Fibroblast of villous mesenchyme (primary cell): ENCODE results near the gene DEPDC7. TPM values are rescaled to one million over a fixed set of nuclear protein-coding genes. Genes with fewer than 3 reads are reported as not detected.

Experiments
- DNase-seq: peaks from one replicate; pipeline ENCODE4 v3.0.0-alpha.2; 2010; ENCODE audit warnings: low read depth
- H3K4me3 ChIP-seq: 2 replicates; pipeline ENCODE4 v1.5.1; 2011; ENCODE audit warnings: low read depth, mild to moderate bottlenecking, low read length
- CTCF ChIP-seq: IDR thresholded peaks from 2 replicates; pipeline ENCODE4 v1.5.1; 2012; ENCODE audit warnings: low read depth, mild to moderate bottlenecking, low read length; ENCODE audit not compliant: insufficient read depth
- total RNA-seq: library from RNA; depleted of rRNA; stranded (reverse); fragments of >200 nt; gene quantifications from 2 replicates; pipeline ENCODE4 v1.2.3, GENCODE V29; 2012

DEPDC7 gene
- total RNA-seq, 1 donor: 11.7 TPM

GRCh38 chr11:32987851-32988250 is 27.8 kb upstream of the DEPDC7 start:
- no peak for TF ChIP-seq CTCF
- DNase-seq: no peak
- H3K4me3 ChIP-seq: no peak overlapping the region

- no peak overlapping the region for H3K4me3 ChIP-seq
- no peak for DNase-seq
- no peak for TF ChIP-seq CTCF
Measured at GRCh38 chr11:32990481-32990880, 25.2 kb upstream of the DEPDC7 start.

- no peak for TF ChIP-seq CTCF
- no peak overlapping the region for H3K4me3 ChIP-seq
- no peak for DNase-seq
Measured at GRCh38 chr11:32991427-32991826, 24.3 kb upstream of the DEPDC7 start.

- no peak for DNase-seq
- TF ChIP-seq CTCF: no peak
- no peak overlapping the region for H3K4me3 ChIP-seq
Measured at GRCh38 chr11:32991898-32992297, 23.8 kb upstream of the DEPDC7 start.

- DNase-seq: peak; percentile 83
- H3K4me3 ChIP-seq: no peak overlapping the region
Measured at GRCh38 chr11:33000181-33000580, 15.5 kb upstream of the DEPDC7 start.

GRCh38 chr11:33001281-33001680 is 14.4 kb upstream of the DEPDC7 start:
- TF ChIP-seq CTCF: no peak

More at GRCh38 chr11:33000181-33000580, 15.5 kb upstream of the DEPDC7 start:
- no peak for TF ChIP-seq CTCF

More at GRCh38 chr11:33001281-33001680, 14.4 kb upstream of the DEPDC7 start:
- DNase-seq: no peak
- H3K4me3 ChIP-seq: no peak overlapping the region
